Measurements from ENCODE around the gene HELB. TPM values are rescaled to one million over a fixed set of nuclear protein-coding genes. Genes with fewer than 3 reads are reported as not detected.

Gene HELB
- total RNA-seq, 4 donors from 2014 or later, result 5.0 to 11.3 (median 9.4) TPM

GRCh38 chr12:66319266-66319954, 17.1 kb downstream of the HELB start:
- no peak for DNase-seq (ENCODE audit: low spot score)
- ATAC-seq (ENCODE audit: low FRiP score), result no peak
- no peak for TF ChIP-seq CTCF (IDR thresholded peaks at IDR 0.05)

- ATAC-seq (ENCODE audit: low FRiP score) (no peak), DNase-seq (ENCODE audit: low spot score) (no peak)
- TF ChIP-seq CTCF (IDR thresholded peaks at IDR 0.05), result no peak
Observed at GRCh38 chr12:66320996-66321395, 18.7 kb downstream of the HELB start.

GRCh38 chr12:66321435-66321834, 19.1 kb downstream of the HELB start:
- ATAC-seq (ENCODE audit: low FRiP score), result no peak
- no peak for TF ChIP-seq CTCF (IDR thresholded peaks at IDR 0.05)
- DNase-seq (ENCODE audit: low spot score), result no peak

- ATAC-seq (ENCODE audit: low FRiP score) (no peak), DNase-seq (ENCODE audit: low spot score) (no peak)
- no peak for TF ChIP-seq CTCF (IDR thresholded peaks at IDR 0.05)
Observed at GRCh38 chr12:66323017-66323416, 20.7 kb downstream of the HELB start.

- no peak for DNase-seq (ENCODE audit: low spot score)
- no peak for ATAC-seq (ENCODE audit: low FRiP score)
- TF ChIP-seq CTCF (IDR thresholded peaks at IDR 0.05), result no peak
Observed at GRCh38 chr12:66329941-66330340, 27.6 kb downstream of the HELB start.

- no peak for TF ChIP-seq CTCF (IDR thresholded peaks at IDR 0.05)
- DNase-seq (ENCODE audit: low spot score) (no peak), ATAC-seq (ENCODE audit: low FRiP score) (no peak)
Observed at GRCh38 chr12:66331016-66331415, 28.7 kb downstream of the HELB start.

- no peak for TF ChIP-seq CTCF (IDR thresholded peaks at IDR 0.05)
- no peak for DNase-seq (ENCODE audit: low spot score)
- no peak for ATAC-seq (ENCODE audit: low FRiP score)
Observed at GRCh38 chr12:66331814-66332213, 29.5 kb downstream of the HELB start.
